Forelimb muscle (tissue), 1 donor: ENCODE measurements around the gene DCAF5. TPM values are rescaled to one million over a fixed set of nuclear protein-coding genes. Genes with fewer than 3 reads are reported as not detected.
"Not testable (repeated sequence)": the region's sequence is repeated elsewhere in the genome, so short reads cannot be mapped to it uniquely, and the experiment has no call there.

ENCODE experiments used
- DNase-seq: peaks from one replicate; pipeline ENCODE4 v3.0.0-alpha.2; 2013; ENCODE audit warnings: low read depth
- polyA plus RNA-seq: library from polyadenylated mRNA; unstranded; fragments of 120-200 nt; gene quantifications from one replicate; pipeline ENCODE4 v1.2.1, GENCODE V29; 2013; ENCODE audit not compliant: insufficient read length

The DCAF5 gene
- polyA plus RNA-seq = 44.0 TPM

- no peak for DNase-seq
Observed at GRCh38 chr14:69152902-69153151, at the start of gene DCAF5. Gene DCAF5, minus strand, starts transcription at chr14:69153119. Its CDS starts 141 bp downstream, at chr14:69152978.

GRCh38 chr14:69199786-69200185, 46.9 kb upstream of the DCAF5 start:
- DNase-seq = no peak

GRCh38 chr14:69193721-69194120, 40.8 kb upstream of the DCAF5 start:
- no peak for DNase-seq

- peak; percentile 54 for DNase-seq
Observed at GRCh38 chr14:69191340-69192111, 38.6 kb upstream of the DCAF5 start, which contains the start of gene EXD2. Gene EXD2, plus strand, starts transcription at chr14:69191498. Its CDS starts 17,973 bp downstream, at chr14:69209471.

GRCh38 chr14:69190191-69190590, 37.3 kb upstream of the DCAF5 start:
- DNase-seq = no peak

GRCh38 chr14:69183735-69184134, 30.8 kb upstream of the DCAF5 start:
- no peak for DNase-seq

GRCh38 chr14:69182580-69182979, 29.7 kb upstream of the DCAF5 start:
- DNase-seq = not testable (repeated sequence)

GRCh38 chr14:69181491-69181890, 28.6 kb upstream of the DCAF5 start:
- DNase-seq = no peak

GRCh38 chr14:69175130-69175529, 22.2 kb upstream of the DCAF5 start:
- DNase-seq = no peak

- DNase-seq = no peak
Observed at GRCh38 chr14:69171569-69171968, 18.6 kb upstream of the DCAF5 start.

- DNase-seq = no peak
Observed at GRCh38 chr14:69170839-69171238, 17.9 kb upstream of the DCAF5 start.

GRCh38 chr14:69165787-69166186, 12.9 kb upstream of the DCAF5 start:
- not testable (repeated sequence) for DNase-seq

- DNase-seq = no peak
Observed at GRCh38 chr14:69161590-69161989, 8.7 kb upstream of the DCAF5 start.

- no peak for DNase-seq
Observed at GRCh38 chr14:69156224-69156623, 3.3 kb upstream of the DCAF5 start.

GRCh38 chr14:69154779-69155178, 1.9 kb upstream of the DCAF5 start:
- no peak for DNase-seq

- DNase-seq = no peak
Observed at GRCh38 chr14:69153873-69154270, 953 bp upstream of the DCAF5 start.

- peak; percentile 81 for DNase-seq
Observed at GRCh38 chr14:69153152-69153872, 393 bp upstream of the DCAF5 start.

- DNase-seq = no peak
Observed at GRCh38 chr14:69152181-69152901, 578 bp downstream of the DCAF5 start.

GRCh38 chr14:69151458-69152180, 1.3 kb downstream of the DCAF5 start:
- no peak for DNase-seq

GRCh38 chr14:69149461-69150244, 3.3 kb downstream of the DCAF5 start:
- DNase-seq = no peak

GRCh38 chr14:69142101-69142500, 10.8 kb downstream of the DCAF5 start:
- no peak for DNase-seq
